HL-60 (cell line): ENCODE measurements around the gene IFI44.

Source experiments
- TF ChIP-seq, protein P1 (sequence below): IDR thresholded peaks from one replicate; pipeline ENCODE4 v1.5.1; 2011; ENCODE audit warnings: low read length, control low read depth, inconsistent platforms; ENCODE audit not compliant: insufficient read depth
- TF ChIP-seq, protein P2 (sequence below): IDR thresholded peaks from 2 replicates; pipeline ENCODE4 v1.6.1; 2012; ENCODE audit warnings: low read depth; ENCODE audit not compliant: insufficient replicate concordance

DNA sequence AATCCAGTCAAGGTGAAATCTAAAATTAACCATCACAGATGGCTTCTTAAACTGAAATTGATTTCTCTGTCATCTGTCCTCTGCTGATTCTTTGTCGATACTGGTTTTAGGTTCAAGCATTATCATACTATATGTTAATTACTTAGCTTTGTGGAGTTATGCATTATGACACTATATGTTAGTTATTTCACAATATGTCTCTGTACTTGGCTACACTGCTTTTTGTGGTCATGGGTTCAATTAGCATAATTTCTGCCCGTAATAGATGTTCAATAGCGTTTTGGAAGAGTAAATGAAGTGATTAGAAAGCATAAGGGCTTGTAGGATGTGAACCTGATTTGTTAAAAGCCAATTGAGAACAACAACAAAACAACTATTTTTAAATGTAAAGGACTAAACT, 28.2 kb downstream of the IFI44 start:
- TF ChIP-seq, protein P1, sequence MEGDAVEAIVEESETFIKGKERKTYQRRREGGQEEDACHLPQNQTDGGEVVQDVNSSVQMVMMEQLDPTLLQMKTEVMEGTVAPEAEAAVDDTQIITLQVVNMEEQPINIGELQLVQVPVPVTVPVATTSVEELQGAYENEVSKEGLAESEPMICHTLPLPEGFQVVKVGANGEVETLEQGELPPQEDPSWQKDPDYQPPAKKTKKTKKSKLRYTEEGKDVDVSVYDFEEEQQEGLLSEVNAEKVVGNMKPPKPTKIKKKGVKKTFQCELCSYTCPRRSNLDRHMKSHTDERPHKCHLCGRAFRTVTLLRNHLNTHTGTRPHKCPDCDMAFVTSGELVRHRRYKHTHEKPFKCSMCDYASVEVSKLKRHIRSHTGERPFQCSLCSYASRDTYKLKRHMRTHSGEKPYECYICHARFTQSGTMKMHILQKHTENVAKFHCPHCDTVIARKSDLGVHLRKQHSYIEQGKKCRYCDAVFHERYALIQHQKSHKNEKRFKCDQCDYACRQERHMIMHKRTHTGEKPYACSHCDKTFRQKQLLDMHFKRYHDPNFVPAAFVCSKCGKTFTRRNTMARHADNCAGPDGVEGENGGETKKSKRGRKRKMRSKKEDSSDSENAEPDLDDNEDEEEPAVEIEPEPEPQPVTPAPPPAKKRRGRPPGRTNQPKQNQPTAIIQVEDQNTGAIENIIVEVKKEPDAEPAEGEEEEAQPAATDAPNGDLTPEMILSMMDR, result no peak
- TF ChIP-seq, protein P2, sequence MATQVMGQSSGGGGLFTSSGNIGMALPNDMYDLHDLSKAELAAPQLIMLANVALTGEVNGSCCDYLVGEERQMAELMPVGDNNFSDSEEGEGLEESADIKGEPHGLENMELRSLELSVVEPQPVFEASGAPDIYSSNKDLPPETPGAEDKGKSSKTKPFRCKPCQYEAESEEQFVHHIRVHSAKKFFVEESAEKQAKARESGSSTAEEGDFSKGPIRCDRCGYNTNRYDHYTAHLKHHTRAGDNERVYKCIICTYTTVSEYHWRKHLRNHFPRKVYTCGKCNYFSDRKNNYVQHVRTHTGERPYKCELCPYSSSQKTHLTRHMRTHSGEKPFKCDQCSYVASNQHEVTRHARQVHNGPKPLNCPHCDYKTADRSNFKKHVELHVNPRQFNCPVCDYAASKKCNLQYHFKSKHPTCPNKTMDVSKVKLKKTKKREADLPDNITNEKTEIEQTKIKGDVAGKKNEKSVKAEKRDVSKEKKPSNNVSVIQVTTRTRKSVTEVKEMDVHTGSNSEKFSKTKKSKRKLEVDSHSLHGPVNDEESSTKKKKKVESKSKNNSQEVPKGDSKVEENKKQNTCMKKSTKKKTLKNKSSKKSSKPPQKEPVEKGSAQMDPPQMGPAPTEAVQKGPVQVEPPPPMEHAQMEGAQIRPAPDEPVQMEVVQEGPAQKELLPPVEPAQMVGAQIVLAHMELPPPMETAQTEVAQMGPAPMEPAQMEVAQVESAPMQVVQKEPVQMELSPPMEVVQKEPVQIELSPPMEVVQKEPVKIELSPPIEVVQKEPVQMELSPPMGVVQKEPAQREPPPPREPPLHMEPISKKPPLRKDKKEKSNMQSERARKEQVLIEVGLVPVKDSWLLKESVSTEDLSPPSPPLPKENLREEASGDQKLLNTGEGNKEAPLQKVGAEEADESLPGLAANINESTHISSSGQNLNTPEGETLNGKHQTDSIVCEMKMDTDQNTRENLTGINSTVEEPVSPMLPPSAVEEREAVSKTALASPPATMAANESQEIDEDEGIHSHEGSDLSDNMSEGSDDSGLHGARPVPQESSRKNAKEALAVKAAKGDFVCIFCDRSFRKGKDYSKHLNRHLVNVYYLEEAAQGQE, result no peak
